Right atrium auricular region (tissue), 2 donors: Measurements from ENCODE around the gene VPS54. TPM values are rescaled to one million over a fixed set of nuclear protein-coding genes. Genes with fewer than 3 reads are reported as not detected.

Source experiments
- DNase-seq: peaks from one replicate; pipeline ENCODE4 v3.0.0-alpha.2; 2019; ENCODE audit warnings: low spot score
- H3K27ac ChIP-seq, 2 donors: fragments of 200-600 bp; sonication (generic); 1 replicate in 1 of 2; 2 replicates in 1 of 2; pipeline ENCODE4 v1.5.1; 2016 to 2019
- H3K27me3 ChIP-seq, 2 donors: fragments of 200-600 bp; sonication (generic); one replicate each; pipeline versions ENCODE4 v1.5.1 to v1.6.0; 2017 to 2019
- H3K36me3 ChIP-seq: fragments of 200-600 bp; sonication (generic); one replicate; pipeline ENCODE4 v1.5.1; 2016
- H3K4me1 ChIP-seq, 2 donors: fragments of 200-600 bp; sonication (generic); one replicate each; pipeline versions ENCODE4 v1.5.1 to v1.6.0; 2017 to 2019
- H3K4me3 ChIP-seq, 2 donors: fragments of 200-600 bp; sonication (generic); 1 replicate in 1 of 2; 2 replicates in 1 of 2; pipeline ENCODE4 v1.5.1; 2017 to 2019; ENCODE audit warnings: mild to moderate bottlenecking in 1 of 2, moderate library complexity in 1 of 2
- H3K9me3 ChIP-seq, 2 donors: fragments of 200-600 bp; sonication (generic); one replicate each; pipeline ENCODE4 v1.5.1; 2019
- CTCF ChIP-seq, 2 donors: fragments of 200-600 bp; sonication (generic); IDR thresholded peaks; one replicate each; pipeline ENCODE4 v1.5.1; 2019; ENCODE audit warnings: antibody characterized with exemption in 2 of 2
- total RNA-seq, 2 donors: library from RNA; depleted of rRNA; stranded (reverse); fragments of >200 nt; gene quantifications; one replicate each; pipeline ENCODE4 v1.1.0, GENCODE V29; 2016

Gene VPS54
- total RNA-seq, 2 donors from 2014 or later: 10.9 to 12.5 TPM

- H3K27me3 ChIP-seq: no peaks in the 10 kb centered on the region
- no peaks in the 10 kb centered on the region for H3K36me3 ChIP-seq
- no peaks in the 10 kb centered on the region for H3K9me3 ChIP-seq
- no peak for TF ChIP-seq CTCF (IDR thresholded peaks at IDR 0.05)
- H3K4me1 ChIP-seq: peaks cover 0 to 41% of the 10 kb centered on the region in 2 donors
- no peak for DNase-seq
- peak overlapping the region in 1 of 2 donors; percentile 71 for H3K4me3 ChIP-seq
- peak overlapping the region; percentile 96 to 97 for H3K27ac ChIP-seq
Measured at GRCh38 chr2:64019975-64020528, 824 bp upstream of the VPS54 start.

- DNase-seq: no peak
- H3K36me3 ChIP-seq: no peaks in the 10 kb centered on the region
- TF ChIP-seq CTCF (IDR thresholded peaks at IDR 0.05): no peak
- no peaks in the 10 kb centered on the region for H3K9me3 ChIP-seq
- H3K27me3 ChIP-seq: no peaks in the 10 kb centered on the region
- H3K4me1 ChIP-seq: peaks cover 0 to 41% of the 10 kb centered on the region in 2 donors
- H3K27ac ChIP-seq: peak overlapping the region; percentile 96 to 97
- H3K4me3 ChIP-seq: peak overlapping the region; percentile 71 to 81
Measured at GRCh38 chr2:64018701-64019082, 536 bp downstream of the VPS54 start.

GRCh38 chr2:64017811-64018700 lies 1.2 kb downstream of the VPS54 start:
- no peak for DNase-seq

GRCh38 chr2:64015898-64016297 lies 3.3 kb downstream of the VPS54 start:
- no peak for TF ChIP-seq CTCF (IDR thresholded peaks at IDR 0.05)
- DNase-seq: no peak
- Histone ChIP-seq H3K36me3 (no peaks in the 10 kb centered on the region), H3K9me3 (no peaks in the 10 kb centered on the region), H3K27me3 (no peaks in the 10 kb centered on the region), H3K4me3 (no peak overlapping the region), H3K4me1 (peaks cover 0 to 39% of the 10 kb centered on the region in 2 donors), H3K27ac (no peak overlapping the region)

More at GRCh38 chr2:64017811-64018700, 1.2 kb downstream of the VPS54 start:
- Histone ChIP-seq H3K4me1 (peaks cover 0 to 41% of the 10 kb centered on the region in 2 donors), H3K9me3 (no peaks in the 10 kb centered on the region), H3K27me3 (no peaks in the 10 kb centered on the region), H3K27ac (peak overlapping the region; percentile 96 to 97), H3K36me3 (no peaks in the 10 kb centered on the region), H3K4me3 (peak overlapping the region; percentile 71 to 81)
- no peak for TF ChIP-seq CTCF (IDR thresholded peaks at IDR 0.05)

- H3K27ac ChIP-seq: no peak overlapping the region
- no peak for TF ChIP-seq CTCF (IDR thresholded peaks at IDR 0.05)
- H3K9me3 ChIP-seq: no peaks in the 10 kb centered on the region
- no peak overlapping the region for H3K4me3 ChIP-seq
- peaks cover 0 to 39% of the 10 kb centered on the region in 2 donors for H3K4me1 ChIP-seq
- H3K36me3 ChIP-seq: no peaks in the 10 kb centered on the region
- no peaks in the 10 kb centered on the region for H3K27me3 ChIP-seq
- no peak for DNase-seq
Measured at GRCh38 chr2:64015391-64015790, 3.8 kb downstream of the VPS54 start.
